AG04450 (cell line): Measurements from ENCODE around the gene TP53. TPM values are rescaled to one million over a fixed set of nuclear protein-coding genes. Genes with fewer than 3 reads are reported as not detected.

Experiments used
- CTCF ChIA-PET: fragments of 300-600, 350-600 bp; formaldehyde crosslinking; extraction: SDS; loops from one replicate; lab custom pipeline; 2022; ENCODE audit warnings: antibody characterized with exemption, inconsistent platforms; lab: Charles Lee
- POLR2A ChIA-PET: fragments of 350-600 bp; formaldehyde crosslinking; extraction: SDS; loops from one replicate; lab custom pipeline; 2021; ENCODE audit warnings: antibody characterized with exemption, inconsistent platforms; lab: Yijun Ruan, JAX
- DNase-seq: peaks from one replicate; pipeline ENCODE4 v3.0.0-alpha.2; 2011; ENCODE audit warnings: low read depth, low spot score
- H3K27ac ChIP-seq: one replicate; pipeline ENCODE4 v1.5.1; 2012; ENCODE audit warnings: low read depth, low read length, control low read depth
- H3K27me3 ChIP-seq: one replicate; pipeline ENCODE4 v1.6.0; 2012; ENCODE audit warnings: low read length; ENCODE audit not compliant: control insufficient read depth, insufficient read depth
- H3K4me3 ChIP-seq: 2 replicates; pipeline ENCODE4 v1.5.1; 2011; ENCODE audit warnings: mild to moderate bottlenecking, low read depth, low read length, control low read depth
- H3K9me3 ChIP-seq: 2 replicates; pipeline ENCODE4 v1.5.1; 2012; ENCODE audit warnings: low read length; ENCODE audit not compliant: control insufficient read depth, insufficient read depth
- CTCF ChIP-seq: IDR thresholded peaks from 2 replicates; pipeline ENCODE4 v1.5.1; 2011; ENCODE audit warnings: low read depth, low read length, control low read depth, inconsistent platforms
- polyA plus RNA-seq: library from polyadenylated mRNA; depleted of rRNA; stranded (reverse); fragments of >200 nt; gene quantifications from 2 replicates; pipeline ENCODE4 v1.2.3, GENCODE V29; 2011

TP53 gene
- polyA plus RNA-seq, 1 experiment: 40.7 TPM

GRCh38 chr17:7651665-7652387 lies 35.5 kb downstream of the TP53 start:
- POLR2A ChIA-PET: interaction anchor here (0.6 kb wide), 1 partner anchor 129 kb away, joined by 3 read pairs; no protein-coding TSS in a partner anchor
- TF ChIP-seq CTCF: no peak
- Histone ChIP-seq H3K27me3 (peaks cover 55% of the 10 kb centered on the region), H3K4me3 (peak overlapping the region; percentile 10; the same call in 1 of the 2 replicates), H3K27ac (no peak overlapping the region), H3K9me3 (no peaks in the 10 kb centered on the region; the same call in 1 of the 2 replicates)
- no peak for DNase-seq
- CTCF ChIA-PET: interaction anchor here (0.6 kb wide), 1 partner anchor 22 kb away, joined by 3 read pairs; the partner anchor contains the start of gene SHBG

- no peak for TF ChIP-seq CTCF
- Histone ChIP-seq H3K4me3 (peak overlapping the region; percentile 22), H3K27me3 (peaks cover 55% of the 10 kb centered on the region), H3K27ac (no peak overlapping the region), H3K9me3 (no peaks in the 10 kb centered on the region; the same call in 1 of the 2 replicates)
- ChIA-PET POLR2A (interaction anchor here (1.0 kb wide), 1 partner anchor 36 kb away, joined by 5 read pairs; the partner anchor contains the start of gene TP53), CTCF (interaction anchor here (0.6 to 1.5 kb wide), 6 partner anchors 12 to 37 kb away, joined by 3 to 10 read pairs (median 3); partner anchors contain the start of genes FXR2, SHBG and TP53)
- no peak for DNase-seq
Observed at GRCh38 chr17:7651097-7651664, 36.1 kb downstream of the TP53 start.

GRCh38 chr17:7650509-7651096 lies 36.7 kb downstream of the TP53 start, which contains the start of gene ATP1B2:
TSS of gene ATP1B2 (plus strand) at chr17:7650926. CDS start at chr17:7651519, 593 bp downstream.
- CTCF ChIA-PET: interaction anchor here (0.6 to 1.5 kb wide), 7 partner anchors 11 to 37 kb away, joined by 3 to 10 read pairs (median 3); partner anchors contain the start of genes FXR2, SHBG and TP53
- no peak for DNase-seq
- POLR2A ChIA-PET: interaction anchor here (0.6 to 1.0 kb wide), 2 partner anchors 36 to 358 kb away, joined by 3 to 5 read pairs; partner anchors contain the start of gene TP53
- no peak for TF ChIP-seq CTCF
- Histone ChIP-seq H3K27me3 (peaks cover 55% of the 10 kb centered on the region), H3K4me3 (peak within 1 kb of the TSS; percentile 22), H3K27ac (no peak within 1 kb of the TSS), H3K9me3 (no peaks in the 10 kb centered on the region; the same call in 1 of the 2 replicates)

- DNase-seq: no peak
- H3K27me3 ChIP-seq: peaks cover 27% of the 10 kb centered on the region
- H3K4me3 ChIP-seq: no peak overlapping the region
- H3K27ac ChIP-seq: no peak overlapping the region
- TF ChIP-seq CTCF: no peak
- H3K9me3 ChIP-seq: no peaks in the 10 kb centered on the region; the same call in 1 of the 2 replicates
- CTCF ChIA-PET: interaction anchor here (1.3 to 2.4 kb wide), 3 partner anchors 14 to 41 kb away, joined by 4 to 11 read pairs (median 7); partner anchors contain the start of genes TP53 and WRAP53
- POLR2A ChIA-PET: no interaction called here
Observed at GRCh38 chr17:7647018-7647417, 40.3 kb downstream of the TP53 start.
